HG03060 (cell line): ENCODE measurements around the gene ZNF213.

Experiments
- ATAC-seq: cut with Tn5 transposase; IDR thresholded peaks from one replicate; pipeline ENCODE4 v1.9.1; 2021; ENCODE audit warnings: low read depth, moderate number of reproducible peaks; ENCODE audit not compliant: unreplicated experiment

ZNF213 gene

GRCh38 chr16:3134338-3135125, at the start of gene ZNF213:
Gene ZNF213 (plus strand): TSS chr16:3135029. CDS start chr16:3137281, 2,252 bp downstream.
- ATAC-seq = peak; percentile 88

GRCh38 chr16:3085868-3086595, 48.8 kb upstream of the ZNF213 start:
- no peak for ATAC-seq

GRCh38 chr16:3086596-3087242, 48.1 kb upstream of the ZNF213 start:
- no peak for ATAC-seq

- no peak for ATAC-seq
Measured at GRCh38 chr16:3087243-3088235, 47.3 kb upstream of the ZNF213 start.

- no peak for ATAC-seq
Measured at GRCh38 chr16:3088450-3088849, 46.4 kb upstream of the ZNF213 start.

- ATAC-seq = no peak
Measured at GRCh38 chr16:3088925-3089716, 45.7 kb upstream of the ZNF213 start.

GRCh38 chr16:3089717-3090592, 44.9 kb upstream of the ZNF213 start:
- ATAC-seq = no peak

- ATAC-seq = no peak
Measured at GRCh38 chr16:3091551-3091950, 43.3 kb upstream of the ZNF213 start.

- no peak for ATAC-seq
Measured at GRCh38 chr16:3092501-3092941, 42.3 kb upstream of the ZNF213 start.

- ATAC-seq = no peak
Measured at GRCh38 chr16:3094289-3095027, 40.4 kb upstream of the ZNF213 start.

GRCh38 chr16:3095869-3096268, 39.0 kb upstream of the ZNF213 start:
- no peak for ATAC-seq

- ATAC-seq = no peak
Measured at GRCh38 chr16:3096362-3096761, 38.5 kb upstream of the ZNF213 start.

GRCh38 chr16:3097266-3097665, 37.6 kb upstream of the ZNF213 start:
- ATAC-seq = no peak

GRCh38 chr16:3098459-3099394, 36.1 kb upstream of the ZNF213 start, which contains the start of gene ZSCAN10:
Gene ZSCAN10 (minus strand): TSS chr16:3099294. CDS start chr16:3092937, 6,357 bp downstream.
- no peak for ATAC-seq

GRCh38 chr16:3099395-3099731, 35.5 kb upstream of the ZNF213 start:
- no peak for ATAC-seq

GRCh38 chr16:3099732-3100499, 34.9 kb upstream of the ZNF213 start:
- ATAC-seq = no peak
